Subcutaneous adipose tissue (tissue), 4 donors: ENCODE data around the gene C9orf153. TPM values are rescaled to one million over a fixed set of nuclear protein-coding genes. Genes with fewer than 3 reads are reported as not detected.

Source experiments
- total RNA-seq, 4 donors: library from RNA; depleted of rRNA; stranded (reverse); fragments of >200 nt; gene quantifications; one replicate each; pipeline ENCODE4 v1.1.0, GENCODE V29; 2016
- TF ChIP-seq, protein P1 (sequence below): fragments of 450-650 bp; IDR thresholded peaks from one replicate; pipeline ENCODE4 v1.5.1; 2016; ENCODE audit warnings: low read depth, mild to moderate bottlenecking, control low read depth, antibody characterized with exemption, moderate library complexity

C9orf153 gene
- total RNA-seq, 4 donors from 2014 or later: 0.17 to 2.0 (median 1.00) TPM

DNA sequence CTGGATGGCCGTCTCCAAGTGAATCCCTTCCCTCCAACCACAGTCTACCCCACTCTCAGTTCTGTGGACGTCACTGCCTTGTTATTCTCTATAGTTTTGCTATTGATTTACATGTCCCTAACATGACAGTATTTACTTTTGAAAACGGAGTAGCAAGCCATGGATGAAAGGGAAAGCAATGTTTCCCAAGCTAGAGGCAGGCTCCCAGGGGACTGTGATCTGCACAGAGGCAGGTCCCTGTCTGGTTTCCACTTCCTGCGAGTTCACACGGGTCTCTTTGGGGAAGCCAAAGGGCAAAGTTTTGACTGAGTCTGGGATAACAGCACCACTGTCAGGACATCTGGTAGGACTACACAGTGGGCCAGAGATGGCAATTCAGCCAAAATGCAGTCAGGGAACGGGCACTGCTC lies 12.7 kb downstream of the C9orf153 start:
- TF ChIP-seq, protein P1, sequence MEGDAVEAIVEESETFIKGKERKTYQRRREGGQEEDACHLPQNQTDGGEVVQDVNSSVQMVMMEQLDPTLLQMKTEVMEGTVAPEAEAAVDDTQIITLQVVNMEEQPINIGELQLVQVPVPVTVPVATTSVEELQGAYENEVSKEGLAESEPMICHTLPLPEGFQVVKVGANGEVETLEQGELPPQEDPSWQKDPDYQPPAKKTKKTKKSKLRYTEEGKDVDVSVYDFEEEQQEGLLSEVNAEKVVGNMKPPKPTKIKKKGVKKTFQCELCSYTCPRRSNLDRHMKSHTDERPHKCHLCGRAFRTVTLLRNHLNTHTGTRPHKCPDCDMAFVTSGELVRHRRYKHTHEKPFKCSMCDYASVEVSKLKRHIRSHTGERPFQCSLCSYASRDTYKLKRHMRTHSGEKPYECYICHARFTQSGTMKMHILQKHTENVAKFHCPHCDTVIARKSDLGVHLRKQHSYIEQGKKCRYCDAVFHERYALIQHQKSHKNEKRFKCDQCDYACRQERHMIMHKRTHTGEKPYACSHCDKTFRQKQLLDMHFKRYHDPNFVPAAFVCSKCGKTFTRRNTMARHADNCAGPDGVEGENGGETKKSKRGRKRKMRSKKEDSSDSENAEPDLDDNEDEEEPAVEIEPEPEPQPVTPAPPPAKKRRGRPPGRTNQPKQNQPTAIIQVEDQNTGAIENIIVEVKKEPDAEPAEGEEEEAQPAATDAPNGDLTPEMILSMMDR: no peak

DNA sequence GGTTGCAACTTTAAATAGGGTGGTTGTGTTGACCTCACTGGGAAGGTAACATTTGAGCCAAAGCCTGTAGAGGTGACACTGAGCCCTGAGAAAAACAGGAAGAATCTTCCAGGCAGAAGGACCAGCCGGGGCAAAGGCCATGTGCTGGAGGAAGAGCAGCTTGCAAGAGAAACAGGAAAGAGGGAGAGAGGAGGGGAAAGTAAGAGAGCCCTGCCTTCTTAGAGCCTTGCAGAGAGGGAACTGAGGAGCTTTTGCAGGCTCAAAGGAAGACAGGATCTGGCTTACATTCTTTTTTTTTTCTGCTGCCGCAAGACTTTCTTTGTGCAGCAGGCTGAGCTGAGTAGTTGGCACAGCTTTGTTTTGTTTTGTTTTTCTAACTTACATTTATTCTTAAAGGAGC lies 17.4 kb downstream of the C9orf153 start:
- TF ChIP-seq, protein P1: no peak

DNA sequence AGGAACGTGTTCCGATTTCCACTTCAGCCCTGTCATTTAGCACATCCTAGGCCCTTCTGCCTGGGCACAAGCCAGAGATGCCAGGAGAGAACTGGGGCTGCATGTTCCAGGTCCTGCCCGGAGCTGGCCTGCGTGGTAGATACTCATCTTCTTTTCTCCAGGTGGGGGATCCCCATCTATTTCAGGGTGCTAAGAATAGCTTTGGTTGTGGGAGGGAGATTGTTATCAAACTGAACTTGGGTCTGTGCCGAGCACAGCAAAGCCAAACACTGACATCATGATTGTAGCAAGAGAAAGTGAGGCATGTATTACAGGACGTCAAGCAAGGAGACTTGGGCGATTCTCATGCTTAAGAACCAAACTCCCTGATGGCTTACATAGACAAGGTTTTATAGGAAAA lies 18.2 kb downstream of the C9orf153 start:
- TF ChIP-seq, protein P1: no peak

DNA sequence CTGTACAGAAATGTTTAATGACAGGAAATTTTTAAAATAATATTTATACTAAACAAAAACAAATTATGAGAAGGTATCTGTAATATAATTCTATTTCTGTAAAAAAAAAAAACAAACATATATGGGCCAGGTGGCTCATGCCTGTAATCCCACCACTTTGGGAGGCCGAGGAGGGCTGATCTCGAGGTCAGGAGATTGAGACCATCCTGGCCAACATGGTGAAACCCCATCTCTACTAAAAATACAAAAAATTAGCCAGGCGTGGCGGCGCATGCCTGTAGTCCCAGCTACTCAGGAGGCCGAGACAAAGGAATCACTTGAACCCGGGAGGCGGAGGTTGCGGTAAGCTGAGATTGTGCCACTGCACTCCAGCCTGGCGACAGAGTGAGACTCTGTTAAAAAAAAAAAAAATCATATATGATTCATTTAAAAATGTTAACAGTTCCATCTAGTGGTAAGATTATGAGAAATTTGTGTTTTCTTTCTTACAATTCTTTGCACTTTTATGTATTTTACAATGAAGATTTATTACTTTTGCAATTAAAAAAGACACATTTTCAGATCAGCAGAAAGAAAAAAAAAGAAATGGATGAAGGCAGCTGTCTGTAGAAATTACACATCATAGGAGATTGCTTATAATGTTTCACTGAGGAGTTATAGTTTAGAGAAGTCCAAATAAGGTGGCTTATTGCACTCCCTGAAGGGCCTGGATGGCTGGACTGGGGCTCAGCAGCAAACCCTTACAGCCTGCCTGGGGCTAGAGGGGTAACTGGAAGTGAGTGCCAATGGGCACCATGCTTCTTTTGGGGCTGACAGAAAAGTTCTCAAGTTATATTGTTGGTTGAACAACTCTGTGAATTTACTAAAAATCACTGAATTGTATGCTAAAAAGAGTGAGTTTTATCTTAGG lies 20.3 kb downstream of the C9orf153 start:
- TF ChIP-seq, protein P1: no peak

DNA sequence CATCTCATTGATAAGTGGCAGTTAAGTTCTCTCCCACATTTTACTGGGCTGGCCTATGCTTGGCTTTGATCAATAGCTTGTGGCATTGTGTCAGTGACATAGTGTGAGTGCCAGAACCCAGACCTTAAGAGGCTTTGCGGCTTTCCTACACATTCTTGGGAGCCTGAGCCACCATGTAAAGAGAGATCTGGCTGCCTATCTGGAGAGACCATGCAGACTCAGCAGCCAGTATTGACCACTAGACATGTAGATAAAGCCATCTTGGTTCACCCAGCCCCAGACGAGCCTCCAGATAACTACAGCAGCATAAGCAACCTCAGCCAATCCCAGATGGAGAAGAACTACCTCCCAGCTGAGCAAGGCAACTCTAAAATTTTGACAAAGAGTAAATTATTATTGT lies 28.6 kb downstream of the C9orf153 start:
- TF ChIP-seq, protein P1: no peak

DNA sequence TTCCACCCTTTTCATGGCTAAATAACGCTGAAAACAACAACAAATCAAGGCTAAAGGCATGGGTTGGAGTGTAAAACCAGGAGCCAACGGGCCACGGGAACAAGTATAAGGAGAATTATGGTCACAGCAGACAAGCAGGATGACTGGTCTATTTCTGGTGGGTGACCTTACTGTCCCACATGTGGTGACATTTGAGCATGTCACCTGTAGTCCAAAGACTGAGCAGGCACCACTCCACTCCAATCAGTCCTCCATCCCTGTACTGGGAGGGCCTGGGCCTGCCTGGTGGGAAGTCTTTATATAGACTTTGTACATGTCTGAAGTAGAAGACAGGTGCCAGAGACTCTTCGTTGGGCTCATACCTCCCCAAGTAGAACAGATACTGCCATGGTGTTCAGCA lies 36.8 kb downstream of the C9orf153 start:
- TF ChIP-seq, protein P1: no peak

DNA sequence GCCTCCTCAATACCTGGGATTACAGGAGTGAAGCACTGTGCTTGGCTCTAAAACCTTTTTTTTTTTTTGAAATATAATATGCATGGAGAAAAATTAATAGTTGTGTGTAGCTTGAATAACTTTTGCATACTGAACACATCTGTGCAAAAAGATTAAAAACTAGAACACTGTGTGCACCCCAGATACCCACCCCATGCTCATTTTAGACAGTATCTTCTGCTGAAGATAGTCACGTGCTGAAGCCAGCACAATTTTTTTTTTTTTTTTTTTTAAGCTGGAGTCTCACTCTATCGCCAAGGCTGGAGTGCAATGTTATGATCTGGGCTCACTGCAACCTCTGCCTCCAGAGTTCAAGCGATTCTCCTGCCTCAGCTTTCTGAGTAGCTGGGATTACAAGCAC lies 39.9 kb downstream of the C9orf153 start:
- TF ChIP-seq, protein P1: no peak
